NCI-H187 (cell line): ENCODE results near the gene PI4K2B.
"Not testable (repeated sequence)": the region's sequence is repeated elsewhere in the genome, so short reads cannot be mapped to it uniquely, and the experiment has no call there.

Source experiments
- DNase-seq, 2 experiments: peaks; one replicate each; lab custom pipeline; 2025; lab: John Stamatoyannopoulos, UW

Gene PI4K2B

DNA sequence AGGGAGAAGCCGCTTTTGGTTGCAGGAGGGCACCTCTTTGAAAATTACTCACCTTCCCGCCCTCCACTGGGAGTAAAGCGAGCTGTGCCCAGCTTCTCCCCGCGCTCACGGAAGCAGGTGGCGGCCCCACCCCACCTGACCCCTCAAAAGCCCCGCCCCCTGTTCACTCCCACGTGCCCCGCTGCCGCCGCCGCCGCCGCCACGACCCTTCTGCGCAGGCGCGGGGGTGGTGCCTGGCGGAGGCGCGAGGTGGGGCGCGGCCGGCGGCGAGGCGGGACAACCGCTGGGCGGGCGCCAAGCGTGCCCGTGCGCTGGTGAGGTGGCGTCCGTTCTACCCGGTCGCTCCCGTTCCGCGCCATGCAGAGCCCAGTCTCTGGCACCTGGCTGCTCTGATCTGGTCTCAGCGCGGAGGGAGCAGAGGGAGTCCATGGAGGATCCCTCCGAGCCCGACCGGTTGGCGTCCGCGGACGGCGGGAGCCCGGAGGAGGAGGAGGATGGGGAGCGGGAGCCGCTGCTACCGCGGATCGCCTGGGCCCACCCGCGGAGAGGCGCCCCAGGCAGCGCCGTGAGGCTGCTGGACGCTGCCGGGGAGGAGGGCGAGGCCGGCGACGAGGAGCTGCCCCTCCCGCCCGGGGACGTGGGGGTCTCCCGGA is at the start of gene PI4K2B:
TSS of gene PI4K2B (plus strand) at position 297 of the 653 bp plus-strand sequence. CDS start at position 428, 131 bp downstream.
- DNase-seq: peak; percentile 91 to 96

GRCh38 chr4:25184056-25184455 is 49.8 kb upstream of the PI4K2B start:
- no peak for DNase-seq

GRCh38 chr4:25190407-25190806 is 43.4 kb upstream of the PI4K2B start:
- no peak for DNase-seq

GRCh38 chr4:25198713-25199112 is 35.1 kb upstream of the PI4K2B start:
- DNase-seq: no peak

DNA sequence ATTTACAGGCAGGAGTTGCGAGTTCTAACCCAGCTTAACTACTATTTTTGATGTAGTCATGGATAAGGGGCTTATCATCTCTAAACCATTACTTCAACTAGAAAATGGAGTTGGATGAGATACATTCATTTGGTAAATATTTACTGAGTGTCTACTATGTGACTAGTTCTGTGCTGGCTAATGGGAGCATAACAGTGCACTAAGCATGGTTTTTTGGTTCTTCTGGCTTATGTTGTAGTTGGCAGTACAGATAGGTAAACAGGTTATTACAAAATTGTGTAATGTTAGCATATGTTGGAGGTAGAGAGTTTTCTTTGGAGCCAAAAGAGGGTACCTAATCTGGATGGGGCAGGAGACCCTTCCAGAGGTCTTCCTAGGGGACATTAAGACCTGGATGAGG is 25.8 kb upstream of the PI4K2B start:
- no peak for DNase-seq

DNA sequence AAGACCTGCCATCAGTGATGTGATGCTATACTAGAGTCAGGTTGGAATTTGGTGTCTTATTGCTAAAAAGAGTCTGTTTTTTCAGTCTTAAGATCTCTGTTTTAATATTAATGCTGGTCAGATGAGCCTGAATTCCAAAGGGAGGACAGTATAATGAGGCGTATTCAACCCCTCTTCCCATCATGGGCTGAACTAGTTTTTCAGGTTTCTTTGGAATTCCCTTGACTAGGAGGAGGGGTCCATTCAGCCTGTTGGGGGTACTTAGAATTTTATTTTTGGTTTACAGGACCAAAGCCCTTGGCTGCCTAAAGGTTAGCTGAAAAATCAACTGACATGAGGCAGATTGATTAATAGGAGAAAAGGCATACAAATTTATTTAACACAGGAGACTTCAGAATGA is 24.1 kb upstream of the PI4K2B start:
- DNase-seq: no peak

- no peak for DNase-seq
Measured at GRCh38 chr4:25211721-25212120, 22.1 kb upstream of the PI4K2B start.

DNA sequence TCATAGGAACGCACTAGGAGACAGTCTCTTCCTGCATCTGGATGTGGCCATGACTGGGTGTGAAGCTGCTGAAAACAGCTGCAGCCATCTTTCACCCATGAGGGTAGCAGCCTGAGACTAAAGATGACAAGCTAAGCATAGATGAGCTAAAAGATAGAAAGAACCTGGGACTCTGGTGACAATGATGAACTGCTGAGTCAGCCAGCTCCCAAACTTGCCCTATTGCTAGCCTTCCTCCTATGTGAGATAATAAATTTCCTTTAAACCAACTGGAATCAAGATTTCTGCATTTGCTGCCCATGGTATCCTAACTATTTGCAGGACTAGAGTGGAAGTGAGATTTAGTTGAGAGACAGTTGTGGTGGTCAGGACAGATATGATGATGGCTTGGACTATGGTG is 21.0 kb upstream of the PI4K2B start:
- no peak for DNase-seq

DNA sequence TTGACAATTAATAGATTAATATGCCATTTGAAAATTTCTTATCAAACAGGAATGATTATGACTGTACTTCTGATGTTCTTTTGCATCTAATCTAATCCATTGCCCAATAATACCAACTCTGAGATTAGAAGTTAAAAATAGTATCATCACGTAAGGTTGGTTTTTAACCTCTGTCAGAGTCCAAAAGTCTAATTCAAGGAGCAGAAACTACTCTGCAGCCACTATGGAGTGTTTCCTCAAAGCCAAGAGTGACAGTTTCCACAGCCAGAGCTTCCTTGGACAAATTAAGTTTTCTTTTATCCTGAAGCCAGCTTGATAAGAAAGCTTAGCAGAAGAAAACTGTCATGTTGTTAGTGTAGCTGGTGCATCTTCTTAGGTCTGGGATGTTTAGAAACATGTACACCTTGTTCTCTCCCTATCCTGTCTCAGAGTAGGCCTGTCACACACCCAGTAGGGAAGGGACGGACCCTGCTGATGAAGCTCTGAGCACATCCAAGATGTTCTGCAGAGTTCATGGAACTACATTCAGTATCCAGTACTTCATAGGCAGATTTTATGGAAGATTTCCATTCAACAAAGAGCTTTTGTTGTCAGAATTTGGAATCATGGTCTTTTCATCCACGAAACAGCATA is 20.4 kb upstream of the PI4K2B start:
- DNase-seq: no peak

DNA sequence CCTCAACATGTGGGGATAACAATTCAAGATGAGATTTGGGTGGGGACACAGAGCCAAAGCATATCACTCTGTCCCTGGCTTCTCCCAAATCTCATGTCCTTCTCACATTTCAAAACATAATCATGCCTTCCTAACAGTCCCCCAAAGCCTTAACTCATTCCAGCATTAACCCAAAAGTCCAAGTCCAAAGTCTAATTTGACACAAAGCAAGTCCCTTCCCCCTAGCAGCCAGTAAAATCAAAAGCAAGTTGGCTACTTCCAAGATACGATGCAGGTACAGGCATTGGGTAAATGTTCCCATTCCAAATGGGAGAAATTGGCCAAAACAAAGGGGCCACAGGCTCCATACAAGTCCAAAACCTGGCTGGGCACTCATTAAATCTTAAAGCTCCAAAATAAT is 19.1 kb upstream of the PI4K2B start:
- DNase-seq: not testable (repeated sequence)

GRCh38 chr4:25215511-25215910 is 18.3 kb upstream of the PI4K2B start:
- no peak for DNase-seq

GRCh38 chr4:25221377-25221776 is 12.5 kb upstream of the PI4K2B start:
- no peak for DNase-seq

GRCh38 chr4:25223802-25224375 is 9.9 kb upstream of the PI4K2B start:
- peak; percentile 9 to 75 for DNase-seq

- DNase-seq: no peak
Measured at GRCh38 chr4:25229804-25230203, 4.0 kb upstream of the PI4K2B start.

- no peak for DNase-seq
Measured at GRCh38 chr4:25233194-25233593, 639 bp upstream of the PI4K2B start.

DNA sequence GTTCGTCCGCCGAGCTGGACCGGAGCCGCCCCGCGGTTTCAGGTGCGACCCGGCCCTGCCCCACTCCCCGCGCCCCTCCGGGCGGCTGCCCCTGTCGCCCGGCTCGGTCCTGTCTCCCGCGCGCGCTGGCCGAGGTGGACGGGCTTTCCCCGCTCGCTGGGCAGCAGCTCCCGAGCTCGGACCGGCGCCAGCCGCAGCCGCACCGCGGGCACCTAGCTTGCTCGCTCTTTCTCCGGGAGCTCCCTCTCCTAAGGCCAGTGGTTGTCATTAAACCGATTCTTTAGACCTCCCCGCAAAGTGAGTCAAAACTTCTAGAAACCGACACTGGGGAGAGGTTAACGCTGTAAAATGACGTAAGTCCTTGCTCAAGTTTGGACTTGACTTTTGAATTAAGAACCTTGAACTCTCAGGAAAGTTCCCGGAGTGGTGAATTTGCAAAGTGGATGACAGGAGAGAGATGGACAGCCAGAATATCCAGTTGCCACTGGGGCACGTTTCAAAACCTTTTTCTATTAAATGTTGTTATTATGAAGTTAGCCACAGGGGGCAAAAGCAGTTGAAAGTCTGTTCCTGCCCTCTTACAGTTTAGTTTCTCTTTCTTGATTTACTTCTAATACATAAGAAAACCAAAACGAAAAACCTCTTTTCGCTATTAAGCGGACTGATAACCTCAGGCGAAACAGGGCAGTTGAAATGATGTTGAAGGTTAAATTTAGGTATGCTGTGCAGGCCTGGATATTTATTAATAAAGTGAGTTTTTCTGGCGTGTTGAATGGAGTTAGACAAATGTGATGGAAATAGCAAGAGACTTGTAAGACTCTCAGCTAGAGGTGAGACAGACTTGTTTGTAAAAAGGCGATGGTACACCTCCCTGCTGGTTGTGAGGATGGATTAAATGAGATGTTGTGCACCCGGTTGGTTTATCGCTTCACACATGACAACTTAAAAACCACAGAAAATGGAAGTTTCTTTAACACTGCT is 847 bp downstream of the PI4K2B start:
- DNase-seq: peak in 1 of 2 experiments; percentile 46

DNA sequence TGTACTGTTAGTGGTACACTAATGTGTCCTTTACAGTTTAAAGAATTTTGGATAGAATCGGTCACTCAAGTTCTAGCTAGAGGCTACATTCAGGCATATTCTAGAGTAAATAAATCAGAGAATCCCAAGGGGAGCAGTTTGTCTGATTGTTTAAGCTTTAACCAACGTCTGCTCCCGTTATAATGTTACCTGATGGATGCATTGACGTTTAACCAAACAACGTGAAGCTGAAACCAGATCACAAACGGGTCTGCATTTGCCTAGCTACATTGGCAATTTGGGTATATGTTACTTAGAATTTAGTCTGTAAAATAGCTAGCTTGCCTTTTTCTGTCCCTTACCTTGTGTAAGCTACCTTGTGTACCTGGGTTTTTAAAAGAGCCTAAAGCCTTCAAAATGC is 1.6 kb downstream of the PI4K2B start:
- DNase-seq: no peak

- not testable (repeated sequence) for DNase-seq
Measured at GRCh38 chr4:25236030-25236429, 2.2 kb downstream of the PI4K2B start.

- no peak for DNase-seq
Measured at GRCh38 chr4:25236971-25237370, 3.1 kb downstream of the PI4K2B start.

DNA sequence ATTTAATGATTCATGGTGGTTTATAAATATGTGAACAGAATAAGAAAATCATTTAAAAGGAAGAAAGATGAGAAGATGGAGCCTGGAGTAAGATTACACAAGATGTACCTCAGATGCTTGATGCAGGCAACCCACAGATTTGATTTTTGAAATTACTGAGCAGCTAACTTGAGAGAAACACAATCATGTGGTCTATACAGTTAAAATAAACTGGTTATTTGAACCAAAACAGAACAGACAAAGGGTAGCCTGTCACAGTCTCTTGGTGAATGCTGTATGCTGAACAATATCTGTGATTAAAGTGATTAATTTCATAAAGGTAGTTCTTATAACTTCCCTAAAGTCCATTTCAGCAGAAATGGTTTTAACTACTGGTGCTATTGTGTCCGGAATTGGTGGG is 4.2 kb downstream of the PI4K2B start:
- no peak for DNase-seq

DNA sequence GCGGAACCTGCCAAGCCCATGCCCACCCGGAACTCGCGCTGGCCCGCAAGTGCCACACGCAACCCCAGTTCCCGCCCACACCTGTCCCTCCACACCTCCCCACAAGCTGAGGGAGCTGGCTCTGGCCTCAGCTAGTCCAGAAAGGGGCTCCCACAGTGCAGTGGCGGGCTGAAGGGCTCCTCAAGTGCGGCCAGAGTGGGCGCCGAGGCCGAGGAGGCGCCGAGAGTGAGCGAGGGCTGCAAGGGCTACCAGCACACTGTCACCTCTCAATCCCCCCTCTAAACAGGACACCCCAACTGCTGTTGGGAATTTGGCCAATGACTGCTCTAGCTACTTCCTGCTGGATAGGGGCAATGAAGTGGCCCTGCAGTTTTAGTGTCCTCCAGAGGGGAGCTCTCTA is 5.7 kb downstream of the PI4K2B start:
- not testable (repeated sequence) for DNase-seq

GRCh38 chr4:25240754-25241210 is 6.9 kb downstream of the PI4K2B start:
- not testable (repeated sequence) for DNase-seq
